ENCODE measurements around the gene MGMT. TPM values are rescaled to one million over a fixed set of nuclear protein-coding genes. Genes with fewer than 3 reads are reported as not detected.

MGMT gene
- total and polyA plus RNA-seq, 9 of the 15 experiments (the other 6 are each of a cell fraction or from before 2014, with no cell fraction given), result 0.03 to 0.29 (median 0.11) TPM; not detected in 4

DNA sequence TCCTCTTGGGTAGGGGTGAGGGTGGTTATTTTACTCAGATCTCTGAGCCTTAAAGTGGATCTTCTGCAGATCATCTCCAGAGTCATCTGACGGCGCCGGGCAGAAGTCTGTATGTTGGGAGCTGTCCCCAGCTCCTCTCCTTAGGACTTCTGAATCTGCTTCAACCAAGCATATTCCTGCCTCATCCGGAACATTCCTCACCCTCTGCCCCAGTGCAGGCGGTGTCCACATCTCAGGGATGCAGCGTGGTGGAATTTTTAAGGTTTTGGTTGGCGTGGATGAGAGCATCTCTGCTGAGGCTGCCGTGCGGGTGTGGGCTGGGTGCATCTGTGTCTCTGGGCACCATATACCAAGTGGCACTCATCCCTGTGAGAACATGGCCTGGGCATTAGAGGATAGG, 148.3 kb downstream of the MGMT start:
- Histone ChIP-seq H3K9ac (ENCODE audit: insufficient read depth in 1 of 2, low read depth in 2 of 2, low read length in 2 of 2) (no peak overlapping the region), H3K27ac (ENCODE audit: extremely low read depth, low read depth, low read length) (no peak overlapping the region), H3K4me3 (no peak overlapping the region), H3K4me1 (replicated peaks in 1 of 2; ENCODE audit: control insufficient read depth in 2 of 2, insufficient read depth in 2 of 2, low read length in 2 of 2) (no peaks in the 10 kb centered on the region), H3K9me1 (ENCODE audit: control insufficient read depth, insufficient read depth, low read length) (no peaks in the 10 kb centered on the region), H3K4me2 (ENCODE audit: insufficient read depth, low read length) (no peak overlapping the region), H4K20me1 (replicated peaks; ENCODE audit: control insufficient read depth, insufficient read depth, low read length) (no peaks in the 10 kb centered on the region), H2AFZ (ENCODE audit: low read depth, low read length) (no peak overlapping the region), H3K9me3 (replicated peaks; ENCODE audit: control insufficient read depth, insufficient read depth, low read depth, low read length) (no peaks in the 10 kb centered on the region), H3K27me3 (ENCODE audit: control insufficient read depth in 2 of 2, insufficient read depth in 2 of 2, low read length in 2 of 2) (peaks cover 0 to 12% of the 10 kb centered on the region in 2 experiments; a peak in 1 of 5 replicates), H3K36me3 (ENCODE audit: control insufficient read depth, insufficient read depth, low read length) (no peaks in the 10 kb centered on the region), H3K79me2 (ENCODE audit: control insufficient read depth, insufficient read depth, low read length) (no peaks in the 10 kb centered on the region)
- ATAC-seq (no peak), FAIRE-seq (no peak), DNase-seq (ENCODE audit: extremely low read depth in 1 of 4, low spot score in 3 of 4) (no peak)
- CTCF ChIA-PET (ENCODE audit: low intra/inter-chr PET ratio), result no interaction called here
- POLR2A ChIA-PET, result no interaction called here
- in situ Hi-C loops (cut with MboI), result no loop called here
- intact Hi-C loops (cut with micrococcal nuclease), result no loop called here
- TF ChIP-seq JUNB (CRISPR knock-in tag; conservative IDR thresholded peaks at IDR 0.05) (no peak), ZNF175 (CRISPR knock-in tag; IDR thresholded peaks at IDR 0.05; ENCODE audit: low read depth) (no peak), CBX5 (IDR thresholded peaks at IDR 0.05; ENCODE audit: borderline replicate concordance, low read depth) (no peak), ZNF589 (CRISPR knock-in tag; IDR thresholded peaks at IDR 0.05; ENCODE audit: low read depth) (no peak)
- TF ChIP-seq, protein P1, sequence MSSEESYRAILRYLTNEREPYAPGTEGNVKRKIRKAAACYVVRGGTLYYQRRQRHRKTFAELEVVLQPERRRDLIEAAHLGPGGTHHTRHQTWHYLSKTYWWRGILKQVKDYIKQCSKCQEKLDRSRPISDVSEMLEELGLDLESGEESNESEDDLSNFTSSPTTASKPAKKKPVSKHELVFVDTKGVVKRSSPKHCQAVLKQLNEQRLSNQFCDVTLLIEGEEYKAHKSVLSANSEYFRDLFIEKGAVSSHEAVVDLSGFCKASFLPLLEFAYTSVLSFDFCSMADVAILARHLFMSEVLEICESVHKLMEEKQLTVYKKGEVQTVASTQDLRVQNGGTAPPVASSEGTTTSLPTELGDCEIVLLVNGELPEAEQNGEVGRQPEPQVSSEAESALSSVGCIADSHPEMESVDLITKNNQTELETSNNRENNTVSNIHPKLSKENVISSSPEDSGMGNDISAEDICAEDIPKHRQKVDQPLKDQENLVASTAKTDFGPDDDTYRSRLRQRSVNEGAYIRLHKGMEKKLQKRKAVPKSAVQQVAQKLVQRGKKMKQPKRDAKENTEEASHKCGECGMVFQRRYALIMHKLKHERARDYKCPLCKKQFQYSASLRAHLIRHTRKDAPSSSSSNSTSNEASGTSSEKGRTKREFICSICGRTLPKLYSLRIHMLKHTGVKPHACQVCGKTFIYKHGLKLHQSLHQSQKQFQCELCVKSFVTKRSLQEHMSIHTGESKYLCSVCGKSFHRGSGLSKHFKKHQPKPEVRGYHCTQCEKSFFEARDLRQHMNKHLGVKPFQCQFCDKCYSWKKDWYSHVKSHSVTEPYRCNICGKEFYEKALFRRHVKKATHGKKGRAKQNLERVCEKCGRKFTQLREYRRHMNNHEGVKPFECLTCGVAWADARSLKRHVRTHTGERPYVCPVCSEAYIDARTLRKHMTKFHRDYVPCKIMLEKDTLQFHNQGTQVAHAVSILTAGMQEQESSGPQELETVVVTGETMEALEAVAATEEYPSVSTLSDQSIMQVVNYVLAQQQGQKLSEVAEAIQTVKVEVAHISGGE (CRISPR knock-in tag; IDR thresholded peaks at IDR 0.05), result no peak
- no TSS peak for BruUV-seq (replicated peaks)
- WGBS (ENCODE audit: insufficient coverage, low coverage, missing lambda C conversion rate), result 2% methylated on average over 6 of the region's 9 CpGs

Data from K562 (cell line).